Thoracic aorta (tissue), 2 donors: ENCODE data around the gene SEMA3B. TPM values are rescaled to one million over a fixed set of nuclear protein-coding genes. Genes with fewer than 3 reads are reported as not detected.

Experiments
- ATAC-seq: fragments of 150-250 bp; one replicate; pipeline ENCODE4 v1.8.0; 2017; ENCODE audit warnings: low read depth; ENCODE audit not compliant: insufficient number of reproducible peaks, low FRiP score
- DNase-seq: peaks from one replicate; pipeline ENCODE4 v3.0.0-alpha.2; 2020; ENCODE audit warnings: low spot score
- H3K27ac ChIP-seq, 2 donors: fragments of 200-600 bp; sonication (generic); 1 replicate in 1 of 2; 2 replicates in 1 of 2; pipeline ENCODE4 v1.5.1; 2016; ENCODE audit warnings: mild to moderate bottlenecking in 2 of 2, moderate library complexity in 2 of 2
- H3K27me3 ChIP-seq: fragments of 200-600 bp; sonication (generic); replicated peaks from 2 replicates; pipeline ENCODE4 v1.6.0; 2016; ENCODE audit warnings: mild to moderate bottlenecking; ENCODE audit not compliant: insufficient read depth
- H3K36me3 ChIP-seq: fragments of 200-600 bp; sonication (generic); one replicate; pipeline ENCODE4 v1.5.1; 2016
- H3K4me1 ChIP-seq, 2 donors: fragments of 200-600 bp; sonication (generic); 1 replicate in 1 of 2; 2 replicates in 1 of 2; pipeline versions ENCODE4 v1.5.1 to v1.6.0; 2016; ENCODE audit warnings: low read depth in 2 of 2, mild to moderate bottlenecking in 1 of 2; ENCODE audit not compliant: control insufficient read depth in 1 of 2
- H3K4me3 ChIP-seq: fragments of 200-600 bp; sonication (generic); 2 replicates; pipeline ENCODE4 v1.5.1; 2016; ENCODE audit warnings: mild to moderate bottlenecking
- H3K9me3 ChIP-seq: fragments of 200-600 bp; sonication (generic); 2 replicates; pipeline ENCODE4 v1.5.1; 2016
- total RNA-seq, 2 donors: library from RNA; depleted of rRNA; stranded (reverse); fragments of >200 nt; gene quantifications; one replicate each; pipeline versions ENCODE4 v1.1.0 to v1.2.3, GENCODE V29; 2016
- TF ChIP-seq, protein P1 (sequence below): fragments of 200-600 bp; sonication (generic); IDR thresholded peaks from one replicate; pipeline ENCODE4 v1.5.1; 2019; ENCODE audit warnings: antibody characterized with exemption

The SEMA3B gene
- total RNA-seq, 2 donors from 2014 or later: 53.6 to 57.2 TPM

GRCh38 chr3:50299638-50299928 lies 30.6 kb downstream of the SEMA3B start:
- no peaks in the 10 kb centered on the region for H3K27me3 ChIP-seq
- peak overlapping the region; percentile 72 to 87 for H3K27ac ChIP-seq
- ATAC-seq (no peak), DNase-seq (no peak)
- no peaks in the 10 kb centered on the region for H3K9me3 ChIP-seq
- no peaks in the 10 kb centered on the region for H3K36me3 ChIP-seq
- H3K4me3 ChIP-seq: peak overlapping the region; percentile 94
- TF ChIP-seq, protein P1, sequence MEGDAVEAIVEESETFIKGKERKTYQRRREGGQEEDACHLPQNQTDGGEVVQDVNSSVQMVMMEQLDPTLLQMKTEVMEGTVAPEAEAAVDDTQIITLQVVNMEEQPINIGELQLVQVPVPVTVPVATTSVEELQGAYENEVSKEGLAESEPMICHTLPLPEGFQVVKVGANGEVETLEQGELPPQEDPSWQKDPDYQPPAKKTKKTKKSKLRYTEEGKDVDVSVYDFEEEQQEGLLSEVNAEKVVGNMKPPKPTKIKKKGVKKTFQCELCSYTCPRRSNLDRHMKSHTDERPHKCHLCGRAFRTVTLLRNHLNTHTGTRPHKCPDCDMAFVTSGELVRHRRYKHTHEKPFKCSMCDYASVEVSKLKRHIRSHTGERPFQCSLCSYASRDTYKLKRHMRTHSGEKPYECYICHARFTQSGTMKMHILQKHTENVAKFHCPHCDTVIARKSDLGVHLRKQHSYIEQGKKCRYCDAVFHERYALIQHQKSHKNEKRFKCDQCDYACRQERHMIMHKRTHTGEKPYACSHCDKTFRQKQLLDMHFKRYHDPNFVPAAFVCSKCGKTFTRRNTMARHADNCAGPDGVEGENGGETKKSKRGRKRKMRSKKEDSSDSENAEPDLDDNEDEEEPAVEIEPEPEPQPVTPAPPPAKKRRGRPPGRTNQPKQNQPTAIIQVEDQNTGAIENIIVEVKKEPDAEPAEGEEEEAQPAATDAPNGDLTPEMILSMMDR: no peak
- H3K4me1 ChIP-seq: peaks cover 16 to 25% of the 10 kb centered on the region in 2 donors

DNA sequence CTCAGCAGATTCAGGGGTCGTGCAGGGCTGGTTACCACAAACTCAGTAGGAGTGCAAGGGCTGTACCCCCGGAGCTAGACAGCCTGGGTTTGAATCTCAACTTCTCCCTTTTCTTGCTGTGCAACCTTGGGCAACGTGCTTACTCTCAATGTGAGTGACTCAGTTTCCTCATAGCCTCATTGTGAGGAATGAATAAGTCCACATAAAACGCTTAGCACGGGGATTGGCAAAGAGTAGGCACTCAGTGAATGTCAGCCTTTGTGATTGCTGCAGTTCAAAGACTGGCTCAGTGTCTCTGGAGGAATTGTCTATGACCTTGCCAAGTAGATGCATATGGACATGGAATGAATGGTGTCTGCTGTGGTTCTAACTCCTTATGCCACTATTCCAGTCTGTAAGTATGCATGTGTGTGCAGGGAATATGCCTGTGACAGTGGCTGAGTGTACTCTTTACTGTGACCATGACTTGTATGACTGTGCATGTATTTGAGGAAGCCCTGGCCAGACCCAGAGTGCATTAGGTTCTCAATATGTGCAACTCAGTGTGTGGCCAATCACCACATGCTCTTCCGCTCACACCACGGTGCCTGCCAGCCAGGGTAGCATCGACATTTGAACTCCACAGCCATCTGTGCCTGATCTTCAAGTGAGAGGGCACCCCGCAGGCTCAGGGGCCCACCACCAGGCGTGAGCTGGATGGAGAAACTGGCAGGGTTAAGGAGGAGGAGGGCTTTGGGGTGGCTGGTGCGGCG lies 31.2 kb downstream of the SEMA3B start:
- ATAC-seq (peak; percentile 2), DNase-seq (no peak)
- Histone ChIP-seq H3K4me3 (peak overlapping the region; percentile 94), H3K4me1 (peaks cover 16 to 25% of the 10 kb centered on the region in 2 donors), H3K27ac (peak overlapping the region; percentile 72 to 87), H3K9me3 (no peaks in the 10 kb centered on the region), H3K36me3 (no peaks in the 10 kb centered on the region), H3K27me3 (no peaks in the 10 kb centered on the region)
- TF ChIP-seq, protein P1: no peak

GRCh38 chr3:50300681-50301254 lies 31.8 kb downstream of the SEMA3B start:
- Histone ChIP-seq H3K36me3 (no peaks in the 10 kb centered on the region), H3K4me1 (peaks cover 16 to 25% of the 10 kb centered on the region in 2 donors), H3K27ac (peak overlapping the region; percentile 72 to 87), H3K9me3 (no peaks in the 10 kb centered on the region), H3K4me3 (peak overlapping the region; percentile 94), H3K27me3 (no peaks in the 10 kb centered on the region)
- ATAC-seq (no peak), DNase-seq (no peak)
- TF ChIP-seq, protein P1: no peak

DNA sequence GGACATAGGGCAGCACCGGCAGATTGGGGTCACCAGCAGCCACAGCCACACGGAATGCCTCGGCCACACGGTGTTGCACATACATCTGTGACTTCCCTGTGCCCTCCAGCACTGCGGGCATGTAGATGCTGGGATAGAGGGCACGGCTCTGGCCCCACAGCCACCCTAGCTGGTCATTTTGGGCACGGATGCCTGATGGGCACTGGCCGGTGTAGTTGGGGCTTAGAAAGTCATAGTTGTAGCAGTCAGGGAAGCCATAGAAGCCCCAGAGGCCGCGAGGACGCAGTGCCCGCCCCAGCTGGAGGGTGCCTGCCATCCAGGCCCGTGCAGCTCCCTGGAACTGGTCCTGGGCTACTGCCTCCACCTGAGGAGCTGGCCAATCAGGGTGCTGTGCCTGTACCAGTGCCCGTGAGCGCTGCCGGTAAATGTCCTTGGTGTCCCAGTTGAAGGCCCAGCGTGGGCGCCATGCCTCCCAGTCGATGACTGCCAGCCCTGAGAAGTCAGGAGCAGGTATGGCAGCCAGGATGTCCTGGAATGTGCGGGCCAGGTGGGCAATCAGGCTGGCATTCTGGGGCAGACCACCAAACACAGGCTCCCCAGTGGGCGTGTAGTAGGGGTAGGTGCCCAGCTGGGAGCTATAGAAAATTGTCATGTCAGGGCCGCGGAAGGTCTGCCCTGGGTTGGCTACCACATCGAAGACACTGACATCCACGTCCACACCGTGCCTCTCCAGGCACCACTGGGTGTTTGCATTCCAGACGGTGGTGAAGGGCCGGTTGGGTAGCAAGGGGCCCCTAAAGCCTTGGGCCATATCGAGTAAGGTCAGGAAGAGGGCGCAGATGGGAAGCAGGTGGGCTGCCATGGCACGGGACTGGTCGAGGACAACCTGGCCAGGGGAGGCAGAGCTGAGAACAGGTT lies 33.4 kb downstream of the SEMA3B start:
- H3K9me3 ChIP-seq: no peaks in the 10 kb centered on the region
- H3K4me1 ChIP-seq: peaks cover 16 to 25% of the 10 kb centered on the region in 2 donors
- no peak overlapping the region for H3K27ac ChIP-seq
- DNase-seq: no peak
- H3K27me3 ChIP-seq: no peaks in the 10 kb centered on the region
- TF ChIP-seq, protein P1: no peak
- H3K36me3 ChIP-seq: no peaks in the 10 kb centered on the region
- no peak overlapping the region for H3K4me3 ChIP-seq
- ATAC-seq: no peak
